Thyroid gland (tissue), 4 donors: Measurements from ENCODE around the gene MINAR1.

Experiments used
- POLR2A ChIP-seq, 2 donors: fragments of 450-650 bp; IDR thresholded peaks; one replicate each; pipeline ENCODE4 v1.6.1; 2017; ENCODE audit warnings: antibody characterized with exemption in 2 of 2, mild to moderate bottlenecking in 2 of 2, moderate library complexity in 1 of 2
- TF ChIP-seq, protein P1 (sequence below), 6 experiments: fragments of 200-600 bp in 3 of 6; fragments of 450-650 bp in 3 of 6; sonication (generic) in 3 of 6; IDR thresholded peaks; one replicate each; pipeline ENCODE4 v1.5.1; 2016 to 2019; ENCODE audit warnings: antibody characterized with exemption in 6 of 6, mild to moderate bottlenecking in 2 of 6, inconsistent platforms in 1 of 6, moderate library complexity in 1 of 6

DNA sequence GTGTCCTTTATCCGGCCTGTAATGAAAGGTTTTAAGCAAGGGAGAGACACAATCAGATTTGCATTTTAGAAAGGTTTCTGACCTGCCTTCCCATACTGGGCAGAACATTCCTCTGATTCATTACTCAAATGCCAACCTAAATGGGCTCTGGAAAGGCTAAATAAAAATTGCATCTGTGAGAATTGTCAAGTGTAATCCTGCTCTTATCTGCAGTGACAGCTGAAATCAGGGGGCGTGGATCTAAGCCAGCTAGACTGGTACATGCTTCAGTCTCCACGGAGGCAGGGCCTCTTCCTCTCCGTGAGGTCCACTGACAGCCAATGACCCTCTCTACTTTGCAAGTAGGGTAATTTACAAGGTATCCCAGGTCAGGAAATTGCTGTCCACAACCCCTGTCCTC, 32.5 kb upstream of the MINAR1 start:
- no peak for TF ChIP-seq POLR2A (IDR thresholded peaks at IDR 0.05)
- TF ChIP-seq, protein P1, sequence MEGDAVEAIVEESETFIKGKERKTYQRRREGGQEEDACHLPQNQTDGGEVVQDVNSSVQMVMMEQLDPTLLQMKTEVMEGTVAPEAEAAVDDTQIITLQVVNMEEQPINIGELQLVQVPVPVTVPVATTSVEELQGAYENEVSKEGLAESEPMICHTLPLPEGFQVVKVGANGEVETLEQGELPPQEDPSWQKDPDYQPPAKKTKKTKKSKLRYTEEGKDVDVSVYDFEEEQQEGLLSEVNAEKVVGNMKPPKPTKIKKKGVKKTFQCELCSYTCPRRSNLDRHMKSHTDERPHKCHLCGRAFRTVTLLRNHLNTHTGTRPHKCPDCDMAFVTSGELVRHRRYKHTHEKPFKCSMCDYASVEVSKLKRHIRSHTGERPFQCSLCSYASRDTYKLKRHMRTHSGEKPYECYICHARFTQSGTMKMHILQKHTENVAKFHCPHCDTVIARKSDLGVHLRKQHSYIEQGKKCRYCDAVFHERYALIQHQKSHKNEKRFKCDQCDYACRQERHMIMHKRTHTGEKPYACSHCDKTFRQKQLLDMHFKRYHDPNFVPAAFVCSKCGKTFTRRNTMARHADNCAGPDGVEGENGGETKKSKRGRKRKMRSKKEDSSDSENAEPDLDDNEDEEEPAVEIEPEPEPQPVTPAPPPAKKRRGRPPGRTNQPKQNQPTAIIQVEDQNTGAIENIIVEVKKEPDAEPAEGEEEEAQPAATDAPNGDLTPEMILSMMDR (IDR thresholded peaks at IDR 0.05): no peak
